Brain microvascular endothelial cell (primary cell): ENCODE results near the gene UBE2G2.

Experiments
- DNase-seq: peaks from one replicate; pipeline ENCODE4 v3.0.0-alpha.2; 2020
- H3K27ac ChIP-seq: fragments of 250-450 bp; sonication (Bioruptor Pico); 2 replicates; pipeline ENCODE4 v1.5.1; 2020; ENCODE audit warnings: mild to moderate bottlenecking, moderate library complexity
- H3K27me3 ChIP-seq: fragments of 250-450 bp; sonication (Bioruptor Pico); replicated peaks from 2 replicates; pipeline ENCODE4 v1.5.1; 2020; ENCODE audit warnings: mild to moderate bottlenecking
- H3K36me3 ChIP-seq: fragments of 250-450 bp; sonication (Bioruptor Pico); replicated peaks from 2 replicates; pipeline ENCODE4 v1.5.1; 2020; ENCODE audit warnings: mild to moderate bottlenecking
- H3K4me3 ChIP-seq: 2 replicates; pipeline ENCODE4 v1.5.1; 2011; ENCODE audit warnings: low read depth, mild to moderate bottlenecking, control low read depth, low read length, moderate library complexity
- CTCF ChIP-seq: IDR thresholded peaks from 2 replicates; pipeline ENCODE4 v1.5.1; 2011; ENCODE audit warnings: low read depth, mild to moderate bottlenecking, moderate library complexity, low read length, control low read depth, inconsistent platforms; ENCODE audit errors: missing control alignments
- in situ Hi-C: cut with HindIII; loops from 2 replicates; pipeline ENCODE4 v1.10.0; 2017; ENCODE audit warnings: low sequenced_read_pairs, low pct_ligation_motif_present

UBE2G2 gene

DNA sequence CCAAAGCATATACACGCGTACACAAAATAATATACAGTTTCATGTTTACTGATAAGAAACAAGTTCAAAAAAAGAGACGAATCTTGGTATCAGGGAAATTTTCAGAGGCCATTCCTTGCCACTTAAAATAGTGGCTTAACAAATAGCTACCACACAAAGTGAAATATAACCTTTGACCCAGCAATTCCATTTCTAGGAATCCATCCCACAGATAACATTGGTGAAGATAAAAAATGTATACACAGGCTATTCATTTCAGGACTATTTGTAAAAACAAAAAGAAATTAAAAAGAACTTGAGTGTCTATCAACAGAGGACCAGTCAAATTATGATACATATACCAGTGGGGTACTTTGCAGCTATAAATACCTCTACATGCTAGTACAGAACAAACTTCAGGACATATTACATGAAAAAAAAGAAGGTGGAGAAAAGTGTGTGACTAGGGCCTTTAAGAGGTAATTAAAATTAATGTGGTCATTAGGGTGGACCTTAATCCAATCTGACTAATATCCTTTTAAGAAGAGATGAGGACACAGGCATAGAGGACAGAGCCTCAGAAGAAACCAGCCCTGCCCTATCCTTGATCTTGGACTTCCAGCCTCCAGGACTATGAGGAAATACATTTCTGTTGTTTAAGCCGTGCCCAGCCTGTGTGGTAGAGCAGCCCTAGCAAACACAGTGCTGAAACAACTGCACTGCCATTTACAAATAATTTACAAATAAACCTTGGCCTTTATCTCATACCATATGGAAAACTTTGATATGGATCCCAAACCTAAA, 7.8 kb downstream of the UBE2G2 start:
- in situ Hi-C loops: no loop called here
- Histone ChIP-seq H3K4me3 (no peak overlapping the region), H3K27ac (no peak overlapping the region), H3K36me3 (peaks cover 16% of the 10 kb centered on the region), H3K27me3 (no peaks in the 10 kb centered on the region)
- no peak for TF ChIP-seq CTCF
- DNase-seq: no peak

- Histone ChIP-seq H3K36me3 (peaks cover 9% of the 10 kb centered on the region), H3K27ac (no peak overlapping the region), H3K4me3 (no peak overlapping the region), H3K27me3 (no peaks in the 10 kb centered on the region)
- DNase-seq: peak; percentile 39
- in situ Hi-C loops: no loop called here
- peak; percentile 79 for TF ChIP-seq CTCF
These were observed 8.7 kb downstream of the UBE2G2 start for GRCh38 chr21:44792702-44793591.

DNA sequence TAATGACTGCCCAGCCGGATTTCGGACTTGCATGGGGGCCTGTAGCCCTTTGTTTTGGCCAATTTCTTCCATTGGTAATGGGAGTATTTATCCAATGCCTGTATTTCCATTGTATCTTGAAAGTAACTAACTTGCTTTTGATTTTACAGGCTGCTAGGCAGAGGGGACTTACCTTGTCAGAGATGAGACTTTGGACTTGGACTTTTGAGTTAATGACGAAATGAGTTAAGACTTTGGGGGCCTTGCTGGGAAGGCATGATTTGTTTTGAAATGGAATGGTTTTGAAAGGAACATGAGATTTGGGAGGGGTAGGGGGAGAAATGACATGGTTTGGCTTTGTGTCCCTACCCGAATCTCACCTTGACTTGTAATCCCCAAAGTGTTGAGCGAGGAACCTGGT, 9.6 kb downstream of the UBE2G2 start:
- in situ Hi-C loops: no loop called here
- peaks cover 9% of the 10 kb centered on the region for H3K36me3 ChIP-seq

DNA sequence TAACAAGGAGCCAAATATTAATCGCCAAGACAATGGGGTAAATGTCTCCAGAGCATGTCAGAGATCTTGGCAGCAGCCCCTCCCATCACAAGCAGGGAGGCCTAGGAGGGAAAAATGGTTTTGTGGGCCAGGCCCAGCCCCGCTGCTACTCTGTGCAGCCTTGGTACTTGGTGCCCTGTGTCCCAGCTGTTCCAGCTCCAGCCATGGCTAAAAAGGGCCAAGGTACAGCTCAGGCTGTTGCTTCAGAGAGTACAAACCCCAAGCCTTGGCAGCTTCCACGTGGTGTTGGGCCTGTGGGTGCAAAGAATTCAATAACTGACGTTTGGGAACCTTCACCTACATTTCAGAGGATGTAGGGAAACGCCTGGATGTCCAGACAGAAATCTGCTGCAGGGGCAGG, 10.4 kb downstream of the UBE2G2 start:
- Histone ChIP-seq H3K4me3 (no peak overlapping the region), H3K27ac (no peak overlapping the region), H3K36me3 (peaks cover 7% of the 10 kb centered on the region), H3K27me3 (no peaks in the 10 kb centered on the region)
- in situ Hi-C loops: no loop called here
- DNase-seq: no peak
- TF ChIP-seq CTCF: no peak

More for the DNA sequence above, 9.6 kb downstream of the UBE2G2 start:
- Histone ChIP-seq H3K27me3 (no peaks in the 10 kb centered on the region), H3K27ac (no peak overlapping the region), H3K4me3 (no peak overlapping the region)
- DNase-seq: no peak
- no peak for TF ChIP-seq CTCF

GRCh38 chr21:44790368-44790767, 11.3 kb downstream of the UBE2G2 start:
- H3K27ac ChIP-seq: no peak overlapping the region
- peaks cover 7% of the 10 kb centered on the region for H3K36me3 ChIP-seq
- no peak overlapping the region for H3K4me3 ChIP-seq
- H3K27me3 ChIP-seq: no peaks in the 10 kb centered on the region
- DNase-seq: no peak
- no peak for TF ChIP-seq CTCF
- in situ Hi-C loops: no loop called here
